Measurements from ENCODE around the gene FBXW10.
"Not testable (repeated sequence)": the region's sequence is repeated elsewhere in the genome, so short reads cannot be mapped to it uniquely, and the experiment has no call there.

FBXW10 gene

GRCh38 chr17:18791402-18791801, 47.5 kb downstream of the FBXW10 start:
- H3K9me3 ChIP-seq (ENCODE audit: control insufficient read depth, insufficient read depth, low read length); H3K4me3 ChIP-seq (ENCODE audit: low read depth, low read length); H3K36me3 ChIP-seq (ENCODE audit: control insufficient read depth, insufficient read depth, low read length); H3K4me1 ChIP-seq (ENCODE audit: control insufficient read depth, insufficient read depth, low read length); H3K9ac ChIP-seq (ENCODE audit: low read depth, low read length); H3K27me3 ChIP-seq (ENCODE audit: control insufficient read depth, insufficient read depth, low read length); H3K27ac ChIP-seq (ENCODE audit: low read depth, low read length): not testable (repeated sequence)

DNA sequence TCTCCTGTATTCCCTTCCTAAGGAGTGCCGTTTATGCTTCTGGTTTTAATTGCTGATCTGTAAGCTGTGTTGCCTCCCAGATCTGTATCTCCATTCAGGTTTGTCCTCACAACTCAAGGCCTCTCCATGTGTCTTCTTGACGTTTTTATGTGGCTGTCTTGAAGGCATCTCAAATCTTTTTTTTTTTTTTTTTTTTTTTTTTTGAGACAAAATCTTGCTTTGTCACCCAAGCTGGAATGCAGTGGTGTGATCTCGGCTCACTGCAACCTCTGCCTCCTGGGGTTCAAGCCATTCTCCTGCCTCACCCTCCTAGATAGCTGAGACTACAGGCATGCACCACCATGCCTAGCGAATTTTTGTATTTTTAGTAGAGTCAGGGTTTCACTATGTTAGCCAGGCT, 51.0 kb downstream of the FBXW10 start:
- H3K4me1 ChIP-seq (ENCODE audit: control insufficient read depth, insufficient read depth, low read length); H3K27me3 ChIP-seq (ENCODE audit: control insufficient read depth, insufficient read depth, low read length); H3K4me3 ChIP-seq (ENCODE audit: low read depth, low read length); H3K27ac ChIP-seq (ENCODE audit: low read depth, low read length); H3K9me3 ChIP-seq (ENCODE audit: control insufficient read depth, insufficient read depth, low read length); H3K9ac ChIP-seq (ENCODE audit: low read depth, low read length): not testable (repeated sequence)
- peaks cover 16% of the 10 kb centered on the region for H3K36me3 ChIP-seq (ENCODE audit: control insufficient read depth, insufficient read depth, low read length)

- not testable (repeated sequence) for H3K9me3 ChIP-seq (ENCODE audit: control insufficient read depth, insufficient read depth, low read length); H3K27me3 ChIP-seq (ENCODE audit: control insufficient read depth, insufficient read depth, low read length); H3K9ac ChIP-seq (ENCODE audit: low read depth, low read length); H3K4me1 ChIP-seq (ENCODE audit: control insufficient read depth, insufficient read depth, low read length); H3K4me3 ChIP-seq (ENCODE audit: low read depth, low read length); H3K27ac ChIP-seq (ENCODE audit: low read depth, low read length)
- H3K36me3 ChIP-seq (ENCODE audit: control insufficient read depth, insufficient read depth, low read length), result peaks cover 26% of the 10 kb centered on the region
Measured at GRCh38 chr17:18796887-18797286, 53.0 kb downstream of the FBXW10 start.

GRCh38 chr17:18803458-18804245, 59.8 kb downstream of the FBXW10 start:
- H3K9ac ChIP-seq (ENCODE audit: low read depth, low read length), result not testable (repeated sequence)

DNA sequence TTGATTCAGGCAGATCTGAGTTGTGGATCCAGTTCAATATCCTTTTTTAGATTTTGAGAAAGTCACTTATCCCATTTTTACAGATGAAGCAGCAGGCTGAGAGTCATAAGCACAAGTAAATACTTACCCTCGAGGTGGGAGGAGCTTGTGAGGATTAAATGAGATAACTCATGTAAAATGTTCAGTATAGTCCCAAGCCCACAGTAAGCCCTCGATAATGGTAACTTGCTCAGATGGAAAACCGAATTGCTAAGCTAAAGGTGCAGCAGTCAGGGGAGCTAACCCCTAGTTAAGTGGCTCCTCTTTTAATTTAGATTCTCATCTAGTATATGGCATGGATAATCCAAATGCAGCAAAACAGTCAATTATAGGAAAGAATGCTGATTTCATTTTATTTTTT, 72.1 kb downstream of the FBXW10 start:
- H3K4me1 ChIP-seq (ENCODE audit: control insufficient read depth, insufficient read depth, low read length); H3K27ac ChIP-seq (ENCODE audit: low read depth, low read length); H3K4me3 ChIP-seq (ENCODE audit: low read depth, low read length); H3K9ac ChIP-seq (ENCODE audit: low read depth, low read length); H3K9me3 ChIP-seq (ENCODE audit: control insufficient read depth, insufficient read depth, low read length); H3K27me3 ChIP-seq (ENCODE audit: control insufficient read depth, insufficient read depth, low read length); H3K36me3 ChIP-seq (ENCODE audit: control insufficient read depth, insufficient read depth, low read length): not testable (repeated sequence)

More at GRCh38 chr17:18803458-18804245, 59.8 kb downstream of the FBXW10 start:
- H3K4me3 ChIP-seq (ENCODE audit: low read depth, low read length); H3K27ac ChIP-seq (ENCODE audit: low read depth, low read length); H3K4me1 ChIP-seq (ENCODE audit: control insufficient read depth, insufficient read depth, low read length); H3K27me3 ChIP-seq (ENCODE audit: control insufficient read depth, insufficient read depth, low read length); H3K9me3 ChIP-seq (ENCODE audit: control insufficient read depth, insufficient read depth, low read length): not testable (repeated sequence)
- H3K36me3 ChIP-seq (ENCODE audit: control insufficient read depth, insufficient read depth, low read length), result peaks cover 37% of the 10 kb centered on the region

GRCh38 chr17:18816489-18817371, 72.9 kb downstream of the FBXW10 start:
- not testable (repeated sequence) for H3K9me3 ChIP-seq (ENCODE audit: control insufficient read depth, insufficient read depth, low read length); H3K27me3 ChIP-seq (ENCODE audit: control insufficient read depth, insufficient read depth, low read length); H3K4me3 ChIP-seq (ENCODE audit: low read depth, low read length); H3K36me3 ChIP-seq (ENCODE audit: control insufficient read depth, insufficient read depth, low read length); H3K27ac ChIP-seq (ENCODE audit: low read depth, low read length); H3K4me1 ChIP-seq (ENCODE audit: control insufficient read depth, insufficient read depth, low read length); H3K9ac ChIP-seq (ENCODE audit: low read depth, low read length)

- H3K36me3 ChIP-seq (ENCODE audit: control insufficient read depth, insufficient read depth, low read length); H3K4me1 ChIP-seq (ENCODE audit: control insufficient read depth, insufficient read depth, low read length); H3K9ac ChIP-seq (ENCODE audit: low read depth, low read length); H3K9me3 ChIP-seq (ENCODE audit: control insufficient read depth, insufficient read depth, low read length); H3K27me3 ChIP-seq (ENCODE audit: control insufficient read depth, insufficient read depth, low read length); H3K4me3 ChIP-seq (ENCODE audit: low read depth, low read length); H3K27ac ChIP-seq (ENCODE audit: low read depth, low read length): not testable (repeated sequence)
Measured at GRCh38 chr17:18821430-18821829, 77.6 kb downstream of the FBXW10 start.

- H3K4me3 ChIP-seq (ENCODE audit: low read depth, low read length), result not testable (repeated sequence)
Measured at GRCh38 chr17:18827613-18828012, 83.8 kb downstream of the FBXW10 start.

More at GRCh38 chr17:18827613-18828012, 83.8 kb downstream of the FBXW10 start:
- not testable (repeated sequence) for H3K36me3 ChIP-seq (ENCODE audit: control insufficient read depth, insufficient read depth, low read length); H3K4me1 ChIP-seq (ENCODE audit: control insufficient read depth, insufficient read depth, low read length); H3K9ac ChIP-seq (ENCODE audit: low read depth, low read length); H3K27ac ChIP-seq (ENCODE audit: low read depth, low read length); H3K9me3 ChIP-seq (ENCODE audit: control insufficient read depth, insufficient read depth, low read length); H3K27me3 ChIP-seq (ENCODE audit: control insufficient read depth, insufficient read depth, low read length)
